Psoas muscle (tissue), 8 donors: Measurements from ENCODE around the gene OR10A6. TPM values are rescaled to one million over a fixed set of nuclear protein-coding genes. Genes with fewer than 3 reads are reported as not detected.

Source experiments
- ATAC-seq, 4 donors: fragments of 200-7000 bp; cut with Tn5 transposase; one replicate each; pipeline ENCODE4 v1.9.1; 2020; ENCODE audit warnings: moderate library complexity in 3 of 4, mild to moderate bottlenecking in 2 of 4
- DNase-seq, 2 donors: peaks; one replicate each; pipeline ENCODE4 v3.0.0-alpha.2; 2020
- H3K27ac ChIP-seq: fragments of 200-600 bp; one replicate; pipeline ENCODE4 v1.8.0; 2022
- H3K27me3 ChIP-seq, 3 donors: fragments of 200-600 bp in 1 of 3; one replicate each; pipeline versions ENCODE4 v1.6.1 to v1.8.0; 2013 to 2022; ENCODE audit warnings: low read length in 2 of 3, mild to moderate bottlenecking in 2 of 3, moderate library complexity in 1 of 3; ENCODE audit not compliant: insufficient read depth in 3 of 3
- H3K36me3 ChIP-seq, 2 donors: fragments of 200-600 bp in 1 of 2; one replicate each; pipeline versions ENCODE4 v1.6.1 to v1.8.0; 2013 to 2022; ENCODE audit warnings: low read depth in 1 of 2, mild to moderate bottlenecking in 1 of 2, moderate library complexity in 1 of 2; ENCODE audit not compliant: insufficient read depth in 1 of 2
- H3K4me1 ChIP-seq: fragments of 200-600 bp; one replicate; pipeline ENCODE4 v1.8.0; 2022
- H3K4me3 ChIP-seq: fragments of 200-600 bp; one replicate; pipeline ENCODE4 v1.8.0; 2022; ENCODE audit warnings: mild to moderate bottlenecking
- H3K9me3 ChIP-seq: fragments of 200-600 bp; one replicate; pipeline ENCODE4 v1.8.0; 2022
- WGBS, 3 donors: extraction: QIAGEN DNeasy Blood & Tissue Kit; methylation state at CpG; one replicate each; pipeline versions ENCODE4 v1.1.6 to v1.1.7; 2013; 5-methylcytosine and 5-hydroxymethylcytosine counted together
- intact Hi-C, 2 donors: fragments of 100-400 bp; cut with DNase I; formaldehyde crosslinking; loops; one replicate each; pipeline versions ENCODE4 v1.11.0 to v1.14.2; 2022
- polyA plus RNA-seq, 3 donors: library from polyadenylated mRNA; stranded (reverse); fragments of 200-250 nt; gene quantifications; one replicate each; pipeline ENCODE4 v1.2.3, GENCODE V29; 2013
- total RNA-seq, 4 donors: library from RNA; stranded (reverse); fragmentation: NEBNext Ultra II Directional in 2 of 4; extraction: Animal tissue kit (Norgen Biotek cat#: 25700) in 2 of 4; gene quantifications; one replicate each; pipeline versions ENCODE4 v1.2.1 to v1.2.4, GENCODE V29; 2021 to 2023
- TF ChIP-seq, protein P1 (sequence below): fragments of 200-600 bp; IDR thresholded peaks from one replicate; pipeline ENCODE4 v1.8.0; 2022; ENCODE audit warnings: antibody characterized with exemption
- donor health status: healthy with polysubstance abuse.
- donor health status: DM: no; HTN: no; CAD: no; lungs with moderate emphysema.
- donor health status: Bipolar disorder and iron deficiency.
- donor health status: healthy.
- donor health status: DM: yes; HTN: yes; CAD: no.
- donor health status: DM: no; HTN: no; CAD: no.
- donor health status: DM: no; HTN: no; CAD: no.
- donor health status: DM: yes; HTN: yes; CAD: no.

OR10A6 gene
- total and polyA plus RNA-seq, 7 donors = not detected

DNA sequence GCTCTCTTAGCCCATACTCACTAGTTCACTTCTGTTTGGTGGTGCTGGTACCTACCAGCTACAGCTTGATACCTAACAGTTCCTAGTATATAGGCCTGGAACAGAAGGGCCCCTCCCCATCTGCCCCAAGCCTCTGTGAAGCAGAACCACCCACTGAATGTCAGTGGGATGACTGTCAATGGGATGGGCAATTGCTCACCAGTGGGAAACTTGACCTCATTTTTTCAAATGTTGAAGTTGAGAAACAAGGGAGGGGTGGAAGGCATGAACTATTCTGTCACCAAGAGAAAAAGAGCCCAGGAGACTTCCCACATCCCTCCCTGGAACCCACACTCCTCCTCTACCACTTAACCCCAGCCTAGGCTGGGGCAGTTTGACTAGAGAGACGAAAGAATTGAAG, 34.3 kb upstream of the OR10A6 start, which contains the start of gene NLRP10:
Gene NLRP10 (minus strand): TSS at position 62 of the 400 bp plus-strand sequence. CDS start 1,952 bp downstream, outside the sequence.
- TF ChIP-seq, protein P1, sequence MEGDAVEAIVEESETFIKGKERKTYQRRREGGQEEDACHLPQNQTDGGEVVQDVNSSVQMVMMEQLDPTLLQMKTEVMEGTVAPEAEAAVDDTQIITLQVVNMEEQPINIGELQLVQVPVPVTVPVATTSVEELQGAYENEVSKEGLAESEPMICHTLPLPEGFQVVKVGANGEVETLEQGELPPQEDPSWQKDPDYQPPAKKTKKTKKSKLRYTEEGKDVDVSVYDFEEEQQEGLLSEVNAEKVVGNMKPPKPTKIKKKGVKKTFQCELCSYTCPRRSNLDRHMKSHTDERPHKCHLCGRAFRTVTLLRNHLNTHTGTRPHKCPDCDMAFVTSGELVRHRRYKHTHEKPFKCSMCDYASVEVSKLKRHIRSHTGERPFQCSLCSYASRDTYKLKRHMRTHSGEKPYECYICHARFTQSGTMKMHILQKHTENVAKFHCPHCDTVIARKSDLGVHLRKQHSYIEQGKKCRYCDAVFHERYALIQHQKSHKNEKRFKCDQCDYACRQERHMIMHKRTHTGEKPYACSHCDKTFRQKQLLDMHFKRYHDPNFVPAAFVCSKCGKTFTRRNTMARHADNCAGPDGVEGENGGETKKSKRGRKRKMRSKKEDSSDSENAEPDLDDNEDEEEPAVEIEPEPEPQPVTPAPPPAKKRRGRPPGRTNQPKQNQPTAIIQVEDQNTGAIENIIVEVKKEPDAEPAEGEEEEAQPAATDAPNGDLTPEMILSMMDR = no peak
- no peaks in the 10 kb centered on the region for H3K36me3 ChIP-seq

DNA sequence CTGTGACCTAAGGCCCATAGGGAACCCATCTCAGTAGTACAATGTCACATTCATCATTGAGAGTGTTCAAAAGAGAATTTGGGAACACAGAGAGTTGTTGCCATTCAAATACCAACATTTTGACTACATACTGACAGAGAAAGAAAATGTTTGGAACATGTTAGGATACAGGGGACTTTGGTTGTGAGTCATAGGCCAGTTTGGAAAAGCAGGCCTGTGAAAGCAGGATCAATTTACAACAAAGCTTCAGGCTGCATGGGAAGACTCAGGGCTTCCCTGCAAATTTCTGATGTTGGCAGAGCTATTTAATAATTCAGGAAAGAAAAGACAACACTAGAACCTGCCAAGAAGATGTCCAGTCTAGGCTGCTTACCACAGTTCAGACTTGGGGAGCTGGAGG, 33.8 kb upstream of the OR10A6 start:
- no peak overlapping the region for H3K27ac ChIP-seq
- H3K36me3 ChIP-seq = no peaks in the 10 kb centered on the region
- H3K27me3 ChIP-seq = peaks cover 0 to 8% (median 0%) of the 10 kb centered on the region in 3 donors
- TF ChIP-seq, protein P1 = no peak
- H3K4me1 ChIP-seq = no peaks in the 10 kb centered on the region
- intact Hi-C loops = no loop called here
- ATAC-seq = no peak
- no peak overlapping the region for H3K4me3 ChIP-seq
- no peaks in the 10 kb centered on the region for H3K9me3 ChIP-seq
- DNase-seq = no peak

More for the DNA sequence above, 34.3 kb upstream of the OR10A6 start, which contains the start of gene NLRP10:
- no peak within 1 kb of the TSS for H3K27ac ChIP-seq
- ATAC-seq = no peak
- intact Hi-C loops = no loop called here
- no peak within 1 kb of the TSS for H3K4me3 ChIP-seq
- 80 to 86% (median 80%) methylated on average over 1 of the region's 1 CpG for WGBS, 3 donors
- H3K4me1 ChIP-seq = no peaks in the 10 kb centered on the region
- DNase-seq = no peak
- H3K9me3 ChIP-seq = no peaks in the 10 kb centered on the region
- peaks cover 0 to 8% (median 0%) of the 10 kb centered on the region in 3 donors for H3K27me3 ChIP-seq

DNA sequence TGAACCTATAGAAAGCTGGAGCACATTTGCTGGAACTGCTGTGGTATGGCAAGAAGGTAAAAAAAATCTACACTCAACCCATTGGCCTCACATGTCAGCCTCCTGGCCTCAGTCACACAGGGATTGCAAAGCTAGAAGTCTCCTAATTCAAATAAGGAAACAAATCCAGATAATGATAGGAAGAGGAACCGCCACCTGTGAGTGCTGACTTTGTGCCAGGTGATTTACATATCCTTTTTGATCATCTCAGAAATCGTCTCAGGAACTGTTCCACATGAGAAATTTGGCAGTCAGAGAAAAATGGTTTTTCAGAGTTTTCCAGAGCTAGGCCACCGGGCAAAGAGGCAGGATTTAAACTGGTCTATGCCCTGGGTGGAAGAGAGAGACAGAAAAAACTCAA, 33.2 kb upstream of the OR10A6 start:
- Histone ChIP-seq H3K4me3 (no peak overlapping the region), H3K27ac (no peak overlapping the region), H3K9me3 (no peaks in the 10 kb centered on the region), H3K36me3 (no peaks in the 10 kb centered on the region), H3K4me1 (no peaks in the 10 kb centered on the region), H3K27me3 (peaks cover 0 to 8% (median 0%) of the 10 kb centered on the region in 3 donors)
- WGBS, 3 donors = 44 to 52% (median 46%) methylated on average over 3 of the region's 3 CpGs
- DNase-seq (no peak), ATAC-seq (no peak)
- TF ChIP-seq, protein P1 = no peak
- intact Hi-C loops = no loop called here

DNA sequence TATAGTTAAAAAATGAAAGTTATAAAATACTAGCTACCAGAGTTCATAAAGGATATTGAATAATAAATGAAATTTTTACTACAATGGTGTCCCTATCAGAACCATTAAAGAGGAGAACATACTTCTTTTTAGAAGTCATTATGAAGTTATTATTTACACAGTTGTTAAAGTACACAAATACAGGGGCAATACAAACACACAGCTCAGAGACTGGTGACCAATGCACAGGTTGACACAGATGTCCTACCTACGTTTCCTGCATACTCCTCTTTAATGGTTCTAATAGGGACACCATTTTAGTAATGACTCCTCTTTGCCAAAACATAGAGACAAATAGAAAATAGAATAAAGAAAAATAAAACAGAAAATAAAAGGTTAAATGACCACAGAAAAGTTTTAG, 24.1 kb upstream of the OR10A6 start:
- H3K4me3 ChIP-seq = no peak overlapping the region
- DNase-seq = no peak
- intact Hi-C loops = no loop called here
- no peaks in the 10 kb centered on the region for H3K27me3 ChIP-seq
- no peak overlapping the region for H3K27ac ChIP-seq
- H3K9me3 ChIP-seq = no peaks in the 10 kb centered on the region
- no peaks in the 10 kb centered on the region for H3K36me3 ChIP-seq
- TF ChIP-seq, protein P1 = no peak
- WGBS, 3 donors = 68 to 82% (median 74%) methylated on average over 1 of the region's 1 CpG
- no peak for ATAC-seq
- no peaks in the 10 kb centered on the region for H3K4me1 ChIP-seq

DNA sequence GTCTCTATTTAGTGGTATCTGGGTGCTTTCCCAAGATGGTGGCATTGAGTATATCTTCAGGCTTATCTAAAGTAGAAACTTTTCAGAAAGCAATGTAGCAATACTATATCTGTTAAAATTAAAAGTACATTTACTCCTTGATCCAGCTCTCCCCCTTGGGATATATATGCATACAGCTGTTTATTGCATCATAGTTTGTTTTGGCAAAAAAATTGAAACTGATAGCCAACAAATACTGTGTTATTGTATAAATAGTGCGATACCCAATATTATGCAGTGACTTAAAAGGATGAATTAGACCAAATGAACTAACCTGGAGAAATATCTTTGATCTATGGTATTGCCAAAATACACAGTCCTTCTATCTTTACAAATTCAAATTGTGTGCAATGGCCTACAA, 18.9 kb upstream of the OR10A6 start:
- Histone ChIP-seq H3K4me3 (no peak overlapping the region), H3K9me3 (no peaks in the 10 kb centered on the region), H3K27me3 (no peaks in the 10 kb centered on the region), H3K27ac (no peak overlapping the region), H3K36me3 (no peaks in the 10 kb centered on the region), H3K4me1 (no peaks in the 10 kb centered on the region)
- 68 to 75% (median 68%) methylated on average over 1 of the region's 1 CpG for WGBS, 3 donors
- TF ChIP-seq, protein P1 = no peak
- intact Hi-C loops = no loop called here
- ATAC-seq (no peak), DNase-seq (no peak)
